Breast epithelium (tissue), 4 donors: ENCODE data around the gene AR. TPM values are rescaled to one million over a fixed set of nuclear protein-coding genes. Genes with fewer than 3 reads are reported as not detected.
A peak's percentile ranks its signal among the peaks of the same experiment; 100 is the strongest.

Source experiments
- DNase-seq, 2 donors: peaks; one replicate each; pipeline ENCODE4 v3.0.0-alpha.2; 2019; ENCODE audit warnings: low spot score in 2 of 2
- H3K27ac ChIP-seq, 2 donors: fragments of 200-600 bp; sonication (generic) in 1 of 2; one replicate each; pipeline ENCODE4 v1.5.1; 2016 to 2019; ENCODE audit warnings: mild to moderate bottlenecking in 1 of 2
- H3K27me3 ChIP-seq, 2 donors: fragments of 200-600 bp; sonication (generic) in 1 of 2; one replicate each; pipeline versions ENCODE4 v1.5.1 to v1.6.0; 2017 to 2019; ENCODE audit warnings: control low read depth in 1 of 2, mild to moderate bottlenecking in 1 of 2
- H3K36me3 ChIP-seq: fragments of 200-600 bp; one replicate; pipeline ENCODE4 v1.5.1; 2019
- H3K4me1 ChIP-seq, 2 donors: fragments of 200-600 bp; sonication (generic); one replicate each; pipeline ENCODE4 v1.5.1; 2016 to 2019; ENCODE audit warnings: control low read depth in 1 of 2
- H3K4me3 ChIP-seq, 3 donors: fragments of 200-600 bp; sonication (generic); 1 replicate in 2 of 3; 2 replicates in 1 of 3; pipeline ENCODE4 v1.5.1; 2016 to 2019; ENCODE audit warnings: mild to moderate bottlenecking in 3 of 3, moderate library complexity in 2 of 3
- H3K9me3 ChIP-seq, 2 donors: fragments of 200-600 bp; sonication (generic) in 1 of 2; one replicate each; pipeline ENCODE4 v1.5.1; 2016 to 2019; ENCODE audit warnings: control low read depth in 1 of 2
- POLR2A ChIP-seq: fragments of 450-650 bp; IDR thresholded peaks from one replicate; pipeline ENCODE4 v1.6.1; 2016; ENCODE audit warnings: antibody characterized with exemption, mild to moderate bottlenecking, moderate library complexity
- POLR2AphosphoS5 ChIP-seq, 3 donors: sonication (generic); formaldehyde crosslinking; IDR thresholded peaks; one replicate each; pipeline ENCODE4 v1.6.1; 2017; ENCODE audit warnings: antibody characterized with exemption in 3 of 3
- intact Hi-C: fragments of 100-400 bp; cut with DNase I; formaldehyde crosslinking; loops from one replicate; pipeline ENCODE4 v1.15.1; 2023; ENCODE audit warnings: low total_unique reads
- total RNA-seq, 3 donors: library from RNA; depleted of rRNA; stranded (reverse); fragments of >200 nt; gene quantifications; one replicate each; pipeline ENCODE4 v1.1.0, GENCODE V29; 2016
- TF ChIP-seq, protein P1 (sequence below), 3 donors: fragments of 450-650 bp; IDR thresholded peaks; one replicate each; pipeline ENCODE4 v1.5.1; 2016 to 2017; ENCODE audit warnings: antibody characterized with exemption in 3 of 3, mild to moderate bottlenecking in 3 of 3, moderate library complexity in 3 of 3

Gene AR
- total RNA-seq, 3 donors from 2014 or later: 29.1 to 51.8 (median 35.7) TPM

GRCh38 chrX:67583171-67583570 lies 39.4 kb downstream of the AR start:
- intact Hi-C loops: no loop called here
- H3K27me3 ChIP-seq: peaks cover 0 to 38% of the 10 kb centered on the region in 2 donors
- TF ChIP-seq, protein P1, sequence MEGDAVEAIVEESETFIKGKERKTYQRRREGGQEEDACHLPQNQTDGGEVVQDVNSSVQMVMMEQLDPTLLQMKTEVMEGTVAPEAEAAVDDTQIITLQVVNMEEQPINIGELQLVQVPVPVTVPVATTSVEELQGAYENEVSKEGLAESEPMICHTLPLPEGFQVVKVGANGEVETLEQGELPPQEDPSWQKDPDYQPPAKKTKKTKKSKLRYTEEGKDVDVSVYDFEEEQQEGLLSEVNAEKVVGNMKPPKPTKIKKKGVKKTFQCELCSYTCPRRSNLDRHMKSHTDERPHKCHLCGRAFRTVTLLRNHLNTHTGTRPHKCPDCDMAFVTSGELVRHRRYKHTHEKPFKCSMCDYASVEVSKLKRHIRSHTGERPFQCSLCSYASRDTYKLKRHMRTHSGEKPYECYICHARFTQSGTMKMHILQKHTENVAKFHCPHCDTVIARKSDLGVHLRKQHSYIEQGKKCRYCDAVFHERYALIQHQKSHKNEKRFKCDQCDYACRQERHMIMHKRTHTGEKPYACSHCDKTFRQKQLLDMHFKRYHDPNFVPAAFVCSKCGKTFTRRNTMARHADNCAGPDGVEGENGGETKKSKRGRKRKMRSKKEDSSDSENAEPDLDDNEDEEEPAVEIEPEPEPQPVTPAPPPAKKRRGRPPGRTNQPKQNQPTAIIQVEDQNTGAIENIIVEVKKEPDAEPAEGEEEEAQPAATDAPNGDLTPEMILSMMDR (IDR thresholded peaks at IDR 0.05): no peak
- no peak for TF ChIP-seq POLR2A
- no peak for TF ChIP-seq POLR2AphosphoS5 (IDR thresholded peaks at IDR 0.05)
- H3K4me3 ChIP-seq: no peak overlapping the region
- H3K4me1 ChIP-seq: no peaks in the 10 kb centered on the region
- H3K27ac ChIP-seq: no peak overlapping the region
- H3K36me3 ChIP-seq: no peaks in the 10 kb centered on the region
- no peaks in the 10 kb centered on the region for H3K9me3 ChIP-seq
- no peak for DNase-seq

- Histone ChIP-seq H3K27me3 (peaks cover 0 to 24% of the 10 kb centered on the region in 2 donors), H3K27ac (no peak overlapping the region), H3K4me3 (no peak overlapping the region), H3K4me1 (no peaks in the 10 kb centered on the region), H3K9me3 (no peaks in the 10 kb centered on the region), H3K36me3 (no peaks in the 10 kb centered on the region)
- DNase-seq: no peak
- intact Hi-C loops: no loop called here
- no peak for TF ChIP-seq POLR2AphosphoS5 (IDR thresholded peaks at IDR 0.05)
Observed at GRCh38 chrX:67585401-67585800, 41.6 kb downstream of the AR start.

DNA sequence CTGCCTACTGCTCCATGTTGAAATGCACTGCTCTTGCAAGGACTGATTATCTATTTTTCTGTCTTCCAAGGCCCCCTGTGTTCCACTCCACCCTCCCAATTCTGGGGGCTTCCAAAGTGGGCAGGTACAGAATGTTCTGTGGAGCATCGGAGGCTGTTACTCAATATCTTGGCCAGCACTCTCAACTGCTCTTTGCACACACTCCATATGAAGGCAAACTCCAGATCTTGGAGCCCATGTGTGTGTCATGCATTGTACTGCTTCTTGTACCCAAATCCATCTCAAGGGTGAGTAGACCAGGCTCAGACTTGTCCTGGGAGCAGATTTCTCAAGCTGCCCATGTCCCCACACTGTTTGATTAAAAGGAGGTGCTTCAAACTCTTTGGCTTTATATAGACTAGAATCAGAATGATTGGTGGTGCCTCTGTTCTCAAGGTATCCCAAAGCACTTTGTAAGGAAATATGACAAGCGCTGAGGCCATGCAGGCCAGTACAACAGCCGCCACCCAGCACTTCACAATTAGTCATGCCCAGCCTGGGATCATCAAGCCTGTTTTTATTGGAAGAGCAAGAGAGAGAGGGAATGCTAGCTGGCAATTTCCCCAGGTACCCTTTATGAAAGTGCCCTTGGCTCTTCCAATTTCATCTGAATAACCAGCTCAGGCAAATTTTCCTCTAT lies 44.3 kb downstream of the AR start:
- Histone ChIP-seq H3K36me3 (no peaks in the 10 kb centered on the region), H3K9me3 (no peaks in the 10 kb centered on the region), H3K27ac (peak overlapping the region in 1 of 2 donors; percentile 12), H3K4me3 (no peak overlapping the region), H3K27me3 (peaks cover 0 to 28% of the 10 kb centered on the region in 2 donors), H3K4me1 (no peaks in the 10 kb centered on the region)
- intact Hi-C loops: no loop called here
- TF ChIP-seq, protein P1 (IDR thresholded peaks at IDR 0.05): no peak
- TF ChIP-seq POLR2AphosphoS5 (IDR thresholded peaks at IDR 0.05): peak in 1 of 3 donors; percentile 37
- no peak for TF ChIP-seq POLR2A
- DNase-seq: no peak

DNA sequence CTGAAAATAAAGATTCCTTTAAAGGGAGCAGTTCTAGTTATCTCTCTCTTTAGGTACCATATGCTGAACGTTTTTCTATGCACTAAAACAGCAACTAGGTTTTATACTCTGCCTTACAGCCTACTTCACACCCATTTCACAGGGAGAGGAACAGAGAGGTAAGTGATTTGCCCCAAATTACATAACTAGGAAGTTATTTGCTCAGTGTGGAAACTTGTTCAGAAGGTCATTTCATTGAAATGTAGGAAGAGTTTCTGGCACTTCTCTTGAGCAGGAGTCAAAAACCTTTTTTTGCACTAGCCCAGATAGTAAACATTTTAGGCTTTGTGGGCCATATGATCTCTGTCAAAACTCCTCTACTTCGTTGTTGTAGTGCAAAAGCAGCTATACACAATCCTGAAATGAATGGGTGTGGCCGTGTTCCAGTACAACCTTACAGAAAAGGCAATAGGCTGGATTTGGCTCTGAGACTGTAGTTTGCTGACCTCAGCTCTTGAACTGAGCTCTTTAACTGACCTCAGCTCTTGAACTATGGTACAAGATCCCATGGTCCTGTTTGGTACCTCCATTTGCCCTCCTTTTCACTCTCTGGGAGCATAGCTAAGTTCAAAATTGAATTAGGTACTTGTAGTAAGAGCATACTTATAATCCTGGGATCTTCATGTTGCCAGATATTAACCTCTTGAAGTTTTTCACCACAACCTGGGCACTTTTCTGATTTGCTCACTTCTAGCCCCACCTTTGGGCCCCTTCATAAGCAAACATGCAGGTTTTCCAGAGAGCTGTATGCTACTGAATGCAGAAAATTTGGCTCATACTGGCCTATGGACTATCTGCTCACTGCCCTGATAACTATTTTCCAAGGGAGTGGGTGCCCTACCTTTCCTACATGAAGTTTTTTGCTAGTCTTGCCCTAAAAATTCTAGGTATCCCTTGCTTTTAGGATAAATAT lies 53.3 kb downstream of the AR start:
- Histone ChIP-seq H3K27ac (no peak overlapping the region), H3K4me1 (no peaks in the 10 kb centered on the region), H3K36me3 (no peaks in the 10 kb centered on the region), H3K27me3 (peaks cover 0 to 27% of the 10 kb centered on the region in 2 donors), H3K4me3 (no peak overlapping the region), H3K9me3 (no peaks in the 10 kb centered on the region)
- intact Hi-C loops: no loop called here
- DNase-seq: no peak
- TF ChIP-seq, protein P1 (IDR thresholded peaks at IDR 0.05): no peak
- no peak for TF ChIP-seq POLR2AphosphoS5 (IDR thresholded peaks at IDR 0.05)

- H3K4me1 ChIP-seq: no peaks in the 10 kb centered on the region
- no peak for DNase-seq
- H3K36me3 ChIP-seq: no peaks in the 10 kb centered on the region
- TF ChIP-seq, protein P1 (IDR thresholded peaks at IDR 0.05): no peak
- TF ChIP-seq POLR2A (no peak), POLR2AphosphoS5 (IDR thresholded peaks at IDR 0.05) (no peak)
- no peak overlapping the region for H3K27ac ChIP-seq
- H3K9me3 ChIP-seq: no peaks in the 10 kb centered on the region
- peaks cover 0 to 24% of the 10 kb centered on the region in 2 donors for H3K27me3 ChIP-seq
- H3K4me3 ChIP-seq: no peak overlapping the region
- intact Hi-C loops: no loop called here
Observed at GRCh38 chrX:67599532-67599931, 55.7 kb downstream of the AR start.
